Measurements from ENCODE around the gene KIAA1217.

KIAA1217 gene

DNA sequence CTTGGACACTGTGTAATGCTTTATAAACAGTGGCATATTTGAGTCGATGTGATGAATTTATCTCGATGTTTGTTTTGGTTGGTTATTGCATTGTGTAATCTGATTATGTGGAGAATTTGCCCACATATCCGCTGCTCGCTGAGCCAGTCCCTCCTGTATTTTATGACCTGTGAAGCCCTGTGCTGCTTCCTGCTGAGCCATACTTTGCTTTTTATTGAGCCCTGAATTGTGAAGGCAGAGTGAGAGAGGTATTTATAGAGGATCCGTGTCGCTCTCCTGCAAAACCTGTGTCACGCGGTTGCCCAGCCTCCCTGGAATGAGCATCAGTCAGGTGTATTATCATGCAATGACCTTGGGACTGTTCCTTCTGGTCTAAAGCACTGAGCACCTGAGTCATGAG, 261.1 kb downstream of the KIAA1217 start:
- H4K12ac ChIP-seq (ENCODE audit: low read depth, low read length), result no peak overlapping the region
- H3K27ac ChIP-seq (ENCODE audit: low read depth, low read length), result no peak overlapping the region
- H3K27me3 ChIP-seq (ENCODE audit: insufficient read depth, low read length), result no peaks in the 10 kb centered on the region
- H3K4ac ChIP-seq (ENCODE audit: low read depth, low read length), result peak overlapping the region; percentile 50
- H3K79me1 ChIP-seq (ENCODE audit: low read length), result no peaks in the 10 kb centered on the region
- no CpG with 5 or more reads among the region's 8 CpGs for WGBS (ENCODE audit: extremely low coverage, insufficient coverage, insufficient read length)
- no peak overlapping the region for H2BK12ac ChIP-seq (ENCODE audit: low read length)
- H2BK120ac ChIP-seq (ENCODE audit: insufficient read depth, low read length, poor library complexity), result no peak overlapping the region
- no peaks in the 10 kb centered on the region for H3K79me2 ChIP-seq (ENCODE audit: control insufficient read depth, insufficient read depth, low read length, poor library complexity)
- no peak overlapping the region for H3K9ac ChIP-seq (ENCODE audit: low read length)
- no peak overlapping the region for H2BK5ac ChIP-seq (ENCODE audit: low read depth, low read length, poor library complexity)
- no peak overlapping the region for H3K4me2 ChIP-seq (ENCODE audit: low read length)
- H3K9me3 ChIP-seq (ENCODE audit: insufficient read depth, low read depth, low read length), result peaks cover 3% of the 10 kb centered on the region
- no peak overlapping the region for H4K91ac ChIP-seq (ENCODE audit: low read depth, low read length)
- H2AFZ ChIP-seq (ENCODE audit: insufficient read depth, low read length, poor library complexity), result no peak overlapping the region
- H3K23ac ChIP-seq (ENCODE audit: low read length), result no peak overlapping the region
- peak in 1 of 2 donors; percentile 5 for DNase-seq
- no peak overlapping the region for H4K8ac ChIP-seq (ENCODE audit: low read depth, low read length)
- no peak overlapping the region for H2AK5ac ChIP-seq (ENCODE audit: low read length)
- H3K36me3 ChIP-seq (ENCODE audit: control insufficient read depth in 1 of 2, insufficient read depth in 2 of 2, low read length in 2 of 2), result peaks cover 23 to 28% of the 10 kb centered on the region in 2 experiments
- H3K4me1 ChIP-seq (ENCODE audit: control insufficient read depth in 1 of 2, insufficient read depth in 2 of 2, low read length in 2 of 2), result peaks cover 7 to 8% of the 10 kb centered on the region in 2 experiments
- no peak overlapping the region for H3K4me3 ChIP-seq (ENCODE audit: low read depth, low read length)
- H3K18ac ChIP-seq (ENCODE audit: low read length), result peak overlapping the region; percentile 86
- no peak overlapping the region for H3K14ac ChIP-seq (ENCODE audit: low read length)

GRCh38 chr10:24475598-24475997, 266.7 kb downstream of the KIAA1217 start:
- no peak overlapping the region for H2BK5ac ChIP-seq (ENCODE audit: low read depth, low read length, poor library complexity)
- H4K8ac ChIP-seq (ENCODE audit: low read depth, low read length), result no peak overlapping the region
- no peak overlapping the region for H3K23ac ChIP-seq (ENCODE audit: low read length)
- peaks cover 0 to 4% of the 10 kb centered on the region in 2 experiments for H3K4me1 ChIP-seq (ENCODE audit: control insufficient read depth in 1 of 2, insufficient read depth in 2 of 2, low read length in 2 of 2)
- peaks cover 15 to 33% of the 10 kb centered on the region in 2 experiments for H3K36me3 ChIP-seq (ENCODE audit: control insufficient read depth in 1 of 2, insufficient read depth in 2 of 2, low read length in 2 of 2)
- no peak overlapping the region for H3K4me3 ChIP-seq (ENCODE audit: low read depth, low read length)
- no peak overlapping the region for H3K14ac ChIP-seq (ENCODE audit: low read length)
- no peak overlapping the region for H3K4ac ChIP-seq (ENCODE audit: low read depth, low read length)
- H2BK120ac ChIP-seq (ENCODE audit: insufficient read depth, low read length, poor library complexity), result no peak overlapping the region
- WGBS (ENCODE audit: extremely low coverage, insufficient coverage, insufficient read length), result no CpG with 5 or more reads among the region's 3 CpGs
- no peaks in the 10 kb centered on the region for H3K79me2 ChIP-seq (ENCODE audit: control insufficient read depth, insufficient read depth, low read length, poor library complexity)
- no peak overlapping the region for H2BK12ac ChIP-seq (ENCODE audit: low read length)
- H2AFZ ChIP-seq (ENCODE audit: insufficient read depth, low read length, poor library complexity), result no peak overlapping the region
- peak; percentile 37 to 71 for DNase-seq
- H4K12ac ChIP-seq (ENCODE audit: low read depth, low read length), result no peak overlapping the region
- H3K4me2 ChIP-seq (ENCODE audit: low read length), result no peak overlapping the region
- peaks cover 3% of the 10 kb centered on the region for H3K9me3 ChIP-seq (ENCODE audit: insufficient read depth, low read depth, low read length)
- H4K91ac ChIP-seq (ENCODE audit: low read depth, low read length), result no peak overlapping the region
- H3K9ac ChIP-seq (ENCODE audit: low read length), result no peak overlapping the region
- H3K79me1 ChIP-seq (ENCODE audit: low read length), result no peaks in the 10 kb centered on the region
- no peak overlapping the region for H2AK5ac ChIP-seq (ENCODE audit: low read length)
- no peak overlapping the region for H3K18ac ChIP-seq (ENCODE audit: low read length)
- no peak overlapping the region for H3K27ac ChIP-seq (ENCODE audit: low read depth, low read length)
- H3K27me3 ChIP-seq (ENCODE audit: insufficient read depth, low read length), result no peaks in the 10 kb centered on the region

- peaks cover 0 to 4% of the 10 kb centered on the region in 2 experiments for H3K4me1 ChIP-seq (ENCODE audit: control insufficient read depth in 1 of 2, insufficient read depth in 2 of 2, low read length in 2 of 2)
- H3K27ac ChIP-seq (ENCODE audit: low read depth, low read length), result no peak overlapping the region
- H3K36me3 ChIP-seq (ENCODE audit: control insufficient read depth in 1 of 2, insufficient read depth in 2 of 2, low read length in 2 of 2), result peaks cover 13 to 33% of the 10 kb centered on the region in 2 experiments
- no peak overlapping the region for H3K23ac ChIP-seq (ENCODE audit: low read length)
- no peaks in the 10 kb centered on the region for H3K79me2 ChIP-seq (ENCODE audit: control insufficient read depth, insufficient read depth, low read length, poor library complexity)
- H3K4ac ChIP-seq (ENCODE audit: low read depth, low read length), result no peak overlapping the region
- peaks cover 3% of the 10 kb centered on the region for H3K9me3 ChIP-seq (ENCODE audit: insufficient read depth, low read depth, low read length)
- no peak overlapping the region for H3K14ac ChIP-seq (ENCODE audit: low read length)
- H3K9ac ChIP-seq (ENCODE audit: low read length), result no peak overlapping the region
- H3K4me3 ChIP-seq (ENCODE audit: low read depth, low read length), result no peak overlapping the region
- no peak overlapping the region for H4K12ac ChIP-seq (ENCODE audit: low read depth, low read length)
- H3K79me1 ChIP-seq (ENCODE audit: low read length), result no peaks in the 10 kb centered on the region
- H2AFZ ChIP-seq (ENCODE audit: insufficient read depth, low read length, poor library complexity), result no peak overlapping the region
- H3K4me2 ChIP-seq (ENCODE audit: low read length), result no peak overlapping the region
- WGBS (ENCODE audit: extremely low coverage, insufficient coverage, insufficient read length), result no CpG with 5 or more reads among the region's 2 CpGs
- DNase-seq, result peak in 1 of 2 donors; percentile 37
- no peak overlapping the region for H3K18ac ChIP-seq (ENCODE audit: low read length)
- H4K91ac ChIP-seq (ENCODE audit: low read depth, low read length), result no peak overlapping the region
- H2BK120ac ChIP-seq (ENCODE audit: insufficient read depth, low read length, poor library complexity), result no peak overlapping the region
- no peak overlapping the region for H2BK5ac ChIP-seq (ENCODE audit: low read depth, low read length, poor library complexity)
- H3K27me3 ChIP-seq (ENCODE audit: insufficient read depth, low read length), result no peaks in the 10 kb centered on the region
- H4K8ac ChIP-seq (ENCODE audit: low read depth, low read length), result no peak overlapping the region
- H2BK12ac ChIP-seq (ENCODE audit: low read length), result no peak overlapping the region
- H2AK5ac ChIP-seq (ENCODE audit: low read length), result no peak overlapping the region
Measured at GRCh38 chr10:24476913-24477701, 268.2 kb downstream of the KIAA1217 start.

GRCh38 chr10:24477915-24478314, 269.0 kb downstream of the KIAA1217 start:
- Histone ChIP-seq H3K4me1 (ENCODE audit: control insufficient read depth in 1 of 2, insufficient read depth in 2 of 2, low read length in 2 of 2) (peaks cover 0 to 4% of the 10 kb centered on the region in 2 experiments), H3K4me2 (ENCODE audit: low read length) (no peak overlapping the region), H3K79me1 (ENCODE audit: low read length) (no peaks in the 10 kb centered on the region), H4K8ac (ENCODE audit: low read depth, low read length) (no peak overlapping the region), H3K4ac (ENCODE audit: low read depth, low read length) (no peak overlapping the region), H2BK5ac (ENCODE audit: low read depth, low read length, poor library complexity) (no peak overlapping the region), H3K14ac (ENCODE audit: low read length) (no peak overlapping the region), H4K12ac (ENCODE audit: low read depth, low read length) (no peak overlapping the region), H2BK12ac (ENCODE audit: low read length) (no peak overlapping the region), H3K4me3 (ENCODE audit: low read depth, low read length) (no peak overlapping the region), H3K9me3 (ENCODE audit: insufficient read depth, low read depth, low read length) (peaks cover 3% of the 10 kb centered on the region), H3K27me3 (ENCODE audit: insufficient read depth, low read length) (no peaks in the 10 kb centered on the region), H3K23ac (ENCODE audit: low read length) (no peak overlapping the region), H2BK120ac (ENCODE audit: insufficient read depth, low read length, poor library complexity) (no peak overlapping the region), H3K79me2 (ENCODE audit: control insufficient read depth, insufficient read depth, low read length, poor library complexity) (no peaks in the 10 kb centered on the region), H3K18ac (ENCODE audit: low read length) (no peak overlapping the region), H2AFZ (ENCODE audit: insufficient read depth, low read length, poor library complexity) (no peak overlapping the region), H3K9ac (ENCODE audit: low read length) (no peak overlapping the region), H2AK5ac (ENCODE audit: low read length) (no peak overlapping the region), H3K27ac (ENCODE audit: low read depth, low read length) (no peak overlapping the region), H4K91ac (ENCODE audit: low read depth, low read length) (no peak overlapping the region), H3K36me3 (ENCODE audit: control insufficient read depth in 1 of 2, insufficient read depth in 2 of 2, low read length in 2 of 2) (peaks cover 13 to 30% of the 10 kb centered on the region in 2 experiments)
- no peak for DNase-seq
- no CpG with 5 or more reads among the region's 3 CpGs for WGBS (ENCODE audit: extremely low coverage, insufficient coverage, insufficient read length)
